HCEC 1CT (cell line): ENCODE results near the gene DSCAML1.
"Not testable (repeated sequence)": the region's sequence is repeated elsewhere in the genome, so short reads cannot be mapped to it uniquely, and the experiment has no call there.

Experiments used
- DNase-seq: peaks from one replicate; pipeline ENCODE4 v3.0.0-alpha.2; 2017

Gene DSCAML1

GRCh38 chr11:117793583-117793982, 3.4 kb downstream of the DSCAML1 start:
- DNase-seq = no peak

GRCh38 chr11:117792992-117793391, 4.0 kb downstream of the DSCAML1 start:
- DNase-seq = no peak

GRCh38 chr11:117792241-117792640, 4.8 kb downstream of the DSCAML1 start:
- no peak for DNase-seq

- DNase-seq = no peak
Measured at GRCh38 chr11:117790279-117790678, 6.7 kb downstream of the DSCAML1 start.

- DNase-seq = no peak
Measured at GRCh38 chr11:117789241-117789640, 7.8 kb downstream of the DSCAML1 start.

GRCh38 chr11:117786135-117786870, 10.7 kb downstream of the DSCAML1 start:
- DNase-seq = no peak

- no peak for DNase-seq
Measured at GRCh38 chr11:117782101-117782500, 14.9 kb downstream of the DSCAML1 start.

- DNase-seq = no peak
Measured at GRCh38 chr11:117781627-117782026, 15.4 kb downstream of the DSCAML1 start.

- DNase-seq = no peak
Measured at GRCh38 chr11:117780456-117780855, 16.6 kb downstream of the DSCAML1 start.

- no peak for DNase-seq
Measured at GRCh38 chr11:117774553-117774952, 22.5 kb downstream of the DSCAML1 start.

GRCh38 chr11:117772360-117772759, 24.7 kb downstream of the DSCAML1 start:
- DNase-seq = no peak

GRCh38 chr11:117771841-117772240, 25.2 kb downstream of the DSCAML1 start:
- DNase-seq = no peak

GRCh38 chr11:117771197-117771596, 25.8 kb downstream of the DSCAML1 start:
- DNase-seq = no peak

- DNase-seq = no peak
Measured at GRCh38 chr11:117770061-117770460, 27.0 kb downstream of the DSCAML1 start.

- DNase-seq = no peak
Measured at GRCh38 chr11:117769533-117769932, 27.5 kb downstream of the DSCAML1 start.

GRCh38 chr11:117768506-117768905, 28.5 kb downstream of the DSCAML1 start:
- DNase-seq = no peak

GRCh38 chr11:117767071-117767470, 29.9 kb downstream of the DSCAML1 start:
- DNase-seq = no peak

GRCh38 chr11:117766576-117766975, 30.4 kb downstream of the DSCAML1 start:
- no peak for DNase-seq

GRCh38 chr11:117766026-117766425, 31.0 kb downstream of the DSCAML1 start:
- no peak for DNase-seq

- no peak for DNase-seq
Measured at GRCh38 chr11:117765068-117765467, 31.9 kb downstream of the DSCAML1 start.

- not testable (repeated sequence) for DNase-seq
Measured at GRCh38 chr11:117763465-117763864, 33.6 kb downstream of the DSCAML1 start.

GRCh38 chr11:117761993-117762392, 35.0 kb downstream of the DSCAML1 start:
- no peak for DNase-seq

GRCh38 chr11:117759305-117759704, 37.7 kb downstream of the DSCAML1 start:
- no peak for DNase-seq

- DNase-seq = no peak
Measured at GRCh38 chr11:117754030-117754429, 43.0 kb downstream of the DSCAML1 start.

GRCh38 chr11:117752721-117753237, 44.2 kb downstream of the DSCAML1 start:
- DNase-seq = no peak
